Measurements from ENCODE around the gene TMEM106A.

TMEM106A gene

GRCh38 chr17:43213545-43213944 is 1.9 kb downstream of the TMEM106A start:
- TF ChIP-seq PAX5 (IDR thresholded peaks at IDR 0.05; ENCODE audit: insufficient read depth, low read length, severe bottlenecking) (no peak), SPI1 (IDR thresholded peaks at IDR 0.05; ENCODE audit: low read depth, low read length) (no peak), POLR2AphosphoS5 (IDR thresholded peaks at IDR 0.05; ENCODE audit: low read depth, low read length) (no peak), POLR2A (IDR thresholded peaks at IDR 0.05; ENCODE audit: low read depth, low read length) (no peak), POU2F2 (IDR thresholded peaks at IDR 0.05; ENCODE audit: low read depth, low read length) (no peak), TAF1 (IDR thresholded peaks at IDR 0.05; ENCODE audit: low read depth, low read length) (no peak)
- DNase-seq (ENCODE audit: insufficient read length, low spot score) (no peak), FAIRE-seq (no peak)

GRCh38 chr17:43215341-43215740 is 3.7 kb downstream of the TMEM106A start:
- DNase-seq (ENCODE audit: insufficient read length, low spot score) (no peak), FAIRE-seq (no peak)
- no peak for TF ChIP-seq SPI1 (IDR thresholded peaks at IDR 0.05; ENCODE audit: low read depth, low read length)
- TF ChIP-seq PAX5 (IDR thresholded peaks at IDR 0.05; ENCODE audit: insufficient read depth, low read length, severe bottlenecking) = no peak
- no peak for TF ChIP-seq POU2F2 (IDR thresholded peaks at IDR 0.05; ENCODE audit: low read depth, low read length)
- TF ChIP-seq POLR2AphosphoS5 (IDR thresholded peaks at IDR 0.05; ENCODE audit: low read depth, low read length) = no peak
- TF ChIP-seq POLR2A (IDR thresholded peaks at IDR 0.05; ENCODE audit: low read depth, low read length) = no peak
- TF ChIP-seq TAF1 (IDR thresholded peaks at IDR 0.05; ENCODE audit: low read depth, low read length) = no peak

- no peak for FAIRE-seq
- TF ChIP-seq POU2F2 (IDR thresholded peaks at IDR 0.05; ENCODE audit: low read depth, low read length) (no peak), SPI1 (IDR thresholded peaks at IDR 0.05; ENCODE audit: low read depth, low read length) (no peak), POLR2AphosphoS5 (IDR thresholded peaks at IDR 0.05; ENCODE audit: low read depth, low read length) (no peak), PAX5 (IDR thresholded peaks at IDR 0.05; ENCODE audit: insufficient read depth, low read length, severe bottlenecking) (no peak), TAF1 (IDR thresholded peaks at IDR 0.05; ENCODE audit: low read depth, low read length) (no peak), POLR2A (IDR thresholded peaks at IDR 0.05; ENCODE audit: low read depth, low read length) (no peak)
- no peak for DNase-seq (ENCODE audit: insufficient read length, low spot score)
Measured at GRCh38 chr17:43216369-43216761, 4.7 kb downstream of the TMEM106A start.

- DNase-seq (ENCODE audit: insufficient read length, low spot score) (no peak), FAIRE-seq (no peak)
- TF ChIP-seq PAX5 (IDR thresholded peaks at IDR 0.05; ENCODE audit: insufficient read depth, low read length, severe bottlenecking) = no peak
- no peak for TF ChIP-seq POLR2A (IDR thresholded peaks at IDR 0.05; ENCODE audit: low read depth, low read length)
- no peak for TF ChIP-seq POU2F2 (IDR thresholded peaks at IDR 0.05; ENCODE audit: low read depth, low read length)
- TF ChIP-seq TAF1 (IDR thresholded peaks at IDR 0.05; ENCODE audit: low read depth, low read length) = no peak
- TF ChIP-seq POLR2AphosphoS5 (IDR thresholded peaks at IDR 0.05; ENCODE audit: low read depth, low read length) = no peak
Measured at GRCh38 chr17:43216762-43217613, 5.3 kb downstream of the TMEM106A start.

DNA sequence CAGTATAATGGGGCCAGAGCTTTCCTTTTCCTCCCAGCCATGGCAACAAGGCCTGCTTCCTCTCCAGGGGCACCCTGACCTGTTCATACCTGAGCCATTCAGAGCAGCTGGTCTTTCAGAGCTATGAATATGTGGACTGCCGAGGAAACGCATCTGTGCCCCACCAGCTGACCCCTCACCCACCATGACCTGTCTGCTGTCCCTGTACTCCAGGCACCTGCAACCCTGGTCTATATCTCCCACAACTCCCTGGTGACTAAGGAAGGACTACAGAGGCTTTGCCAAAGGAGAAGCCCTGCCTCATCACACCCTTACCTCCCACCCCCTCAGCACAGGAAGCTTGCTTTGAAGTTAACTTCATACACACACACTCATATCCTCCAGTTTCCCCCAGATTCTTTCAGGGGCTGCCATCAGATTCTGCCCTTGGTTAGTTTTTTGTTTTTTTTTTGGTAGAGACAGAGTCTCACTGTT is 6.0 kb downstream of the TMEM106A start:
- no peak for FAIRE-seq

DNA sequence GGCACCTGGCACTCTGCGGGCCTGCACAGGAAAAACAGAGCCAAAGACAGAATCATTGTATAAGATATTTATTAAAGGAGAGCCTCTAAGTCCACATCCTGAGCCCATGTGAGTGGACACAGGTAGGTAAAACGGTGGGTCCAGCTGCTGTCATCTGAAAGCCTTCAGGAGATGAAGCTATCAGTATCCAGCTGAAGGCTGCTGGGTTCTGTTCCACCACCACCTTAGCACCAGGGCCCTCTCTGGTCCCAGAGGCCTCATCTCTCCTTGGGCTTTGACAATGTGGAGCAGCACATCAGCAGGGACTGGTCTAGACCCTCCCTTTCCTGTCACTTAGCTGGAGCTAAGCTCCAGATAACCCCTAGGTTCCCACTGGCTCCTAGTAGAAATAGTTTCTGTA is 7.3 kb downstream of the TMEM106A start:
- TF ChIP-seq PAX5 (IDR thresholded peaks at IDR 0.05; ENCODE audit: insufficient read depth, low read length, severe bottlenecking) (no peak), TAF1 (IDR thresholded peaks at IDR 0.05; ENCODE audit: low read depth, low read length) (no peak), SPI1 (IDR thresholded peaks at IDR 0.05; ENCODE audit: low read depth, low read length) (no peak), POU2F2 (IDR thresholded peaks at IDR 0.05; ENCODE audit: low read depth, low read length) (no peak), POLR2A (IDR thresholded peaks at IDR 0.05; ENCODE audit: low read depth, low read length) (no peak)
- DNase-seq (ENCODE audit: insufficient read length, low spot score) = no peak
- FAIRE-seq = no peak

More for the DNA sequence above, 6.0 kb downstream of the TMEM106A start:
- DNase-seq (ENCODE audit: insufficient read length, low spot score) = no peak
- TF ChIP-seq PAX5 (IDR thresholded peaks at IDR 0.05; ENCODE audit: insufficient read depth, low read length, severe bottlenecking) (no peak), POU2F2 (IDR thresholded peaks at IDR 0.05; ENCODE audit: low read depth, low read length) (no peak), TAF1 (IDR thresholded peaks at IDR 0.05; ENCODE audit: low read depth, low read length) (no peak), SPI1 (IDR thresholded peaks at IDR 0.05; ENCODE audit: low read depth, low read length) (no peak), POLR2A (IDR thresholded peaks at IDR 0.05; ENCODE audit: low read depth, low read length) (no peak), POLR2AphosphoS5 (IDR thresholded peaks at IDR 0.05; ENCODE audit: low read depth, low read length) (no peak)

- FAIRE-seq (no peak), DNase-seq (ENCODE audit: insufficient read length, low spot score) (no peak)
- no peak for TF ChIP-seq TAF1 (IDR thresholded peaks at IDR 0.05; ENCODE audit: low read depth, low read length)
- TF ChIP-seq POU2F2 (IDR thresholded peaks at IDR 0.05; ENCODE audit: low read depth, low read length) = no peak
- TF ChIP-seq PAX5 (IDR thresholded peaks at IDR 0.05; ENCODE audit: insufficient read depth, low read length, severe bottlenecking) = no peak
- no peak for TF ChIP-seq POLR2A (IDR thresholded peaks at IDR 0.05; ENCODE audit: low read depth, low read length)
Measured at GRCh38 chr17:43219746-43220380, 8.2 kb downstream of the TMEM106A start.

GRCh38 chr17:43220511-43221125 is 8.9 kb downstream of the TMEM106A start:
- no peak for DNase-seq (ENCODE audit: insufficient read length, low spot score)
- no peak for TF ChIP-seq POLR2AphosphoS5 (IDR thresholded peaks at IDR 0.05; ENCODE audit: low read depth, low read length)
- TF ChIP-seq TAF1 (IDR thresholded peaks at IDR 0.05; ENCODE audit: low read depth, low read length) = no peak
- TF ChIP-seq POLR2A (IDR thresholded peaks at IDR 0.05; ENCODE audit: low read depth, low read length) = no peak
- no peak for TF ChIP-seq SPI1 (IDR thresholded peaks at IDR 0.05; ENCODE audit: low read depth, low read length)
- no peak for TF ChIP-seq PAX5 (IDR thresholded peaks at IDR 0.05; ENCODE audit: insufficient read depth, low read length, severe bottlenecking)
- TF ChIP-seq POU2F2 (IDR thresholded peaks at IDR 0.05; ENCODE audit: low read depth, low read length) = no peak
- FAIRE-seq = no peak

DNA sequence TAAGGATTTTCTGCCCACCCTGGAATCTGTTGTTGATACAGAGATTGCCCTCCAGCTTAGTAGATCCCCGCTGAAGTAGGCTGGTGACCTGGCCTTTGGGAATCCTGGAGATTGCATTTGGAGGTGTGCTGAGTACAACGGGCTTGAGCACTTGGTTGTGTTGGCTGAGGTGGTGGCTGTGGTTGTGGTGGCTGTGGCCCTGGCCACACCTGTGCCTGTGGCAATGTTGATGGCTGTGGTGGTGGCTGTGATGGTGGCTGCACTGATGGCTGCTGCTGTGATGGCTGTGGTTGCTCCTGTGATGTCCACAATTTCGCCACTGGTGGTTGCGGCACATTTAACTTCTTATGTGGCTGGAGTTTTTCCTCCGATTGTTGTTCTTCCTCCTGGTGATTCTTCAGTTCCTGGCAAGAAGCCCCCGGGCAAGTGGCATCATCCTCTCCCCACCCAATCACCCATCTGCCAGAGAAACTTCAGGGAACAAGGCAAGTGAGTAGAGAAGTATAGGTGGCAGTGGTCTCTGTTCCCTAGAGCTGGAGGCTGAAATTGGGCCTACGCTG is 12.6 kb downstream of the TMEM106A start:
- TF ChIP-seq POLR2A (IDR thresholded peaks at IDR 0.05; ENCODE audit: low read depth, low read length) (no peak), TAF1 (IDR thresholded peaks at IDR 0.05; ENCODE audit: low read depth, low read length) (no peak), POLR2AphosphoS5 (IDR thresholded peaks at IDR 0.05; ENCODE audit: low read depth, low read length) (no peak), POU2F2 (IDR thresholded peaks at IDR 0.05; ENCODE audit: low read depth, low read length) (no peak), PAX5 (IDR thresholded peaks at IDR 0.05; ENCODE audit: insufficient read depth, low read length, severe bottlenecking) (no peak), SPI1 (IDR thresholded peaks at IDR 0.05; ENCODE audit: low read depth, low read length) (no peak)
- FAIRE-seq (no peak), DNase-seq (ENCODE audit: insufficient read length, low spot score) (no peak)
